ENCODE results near the gene SH2B2. TPM values are rescaled to one million over a fixed set of nuclear protein-coding genes. Genes with fewer than 3 reads are reported as not detected.
"Not testable (repeated sequence)": the region's sequence is repeated elsewhere in the genome, so short reads cannot be mapped to it uniquely, and the experiment has no call there.

The SH2B2 gene
- total RNA-seq, 4 donors from 2014 or later = 2.4 to 10.8 (median 7.6) TPM

GRCh38 chr7:102346983-102347382 is 60.3 kb downstream of the SH2B2 start:
- not testable (repeated sequence) for H3K36me3 ChIP-seq; DNase-seq (ENCODE audit: low spot score in 2 of 2); H3K4me3 ChIP-seq; H3K27ac ChIP-seq; H3K4me1 ChIP-seq; H3K9me3 ChIP-seq; H3K27me3 ChIP-seq
- 67 to 77% methylated on average over 2 to 3 of the region's 6 CpGs for WGBS, 2 donors

GRCh38 chr7:102356344-102356743 is 69.7 kb downstream of the SH2B2 start, which contains the start of gene SPDYE6:
SPDYE6 (minus strand) TSS chr7:102356444; CDS start chr7:102356023, 421 bp downstream.
- H3K36me3 ChIP-seq; H3K4me1 ChIP-seq; DNase-seq (ENCODE audit: low spot score in 2 of 2); H3K27ac ChIP-seq; H3K4me3 ChIP-seq; H3K27me3 ChIP-seq; H3K9me3 ChIP-seq: not testable (repeated sequence)
- no CpG with 5 or more reads among the region's 6 CpGs for WGBS, 2 donors

DNA sequence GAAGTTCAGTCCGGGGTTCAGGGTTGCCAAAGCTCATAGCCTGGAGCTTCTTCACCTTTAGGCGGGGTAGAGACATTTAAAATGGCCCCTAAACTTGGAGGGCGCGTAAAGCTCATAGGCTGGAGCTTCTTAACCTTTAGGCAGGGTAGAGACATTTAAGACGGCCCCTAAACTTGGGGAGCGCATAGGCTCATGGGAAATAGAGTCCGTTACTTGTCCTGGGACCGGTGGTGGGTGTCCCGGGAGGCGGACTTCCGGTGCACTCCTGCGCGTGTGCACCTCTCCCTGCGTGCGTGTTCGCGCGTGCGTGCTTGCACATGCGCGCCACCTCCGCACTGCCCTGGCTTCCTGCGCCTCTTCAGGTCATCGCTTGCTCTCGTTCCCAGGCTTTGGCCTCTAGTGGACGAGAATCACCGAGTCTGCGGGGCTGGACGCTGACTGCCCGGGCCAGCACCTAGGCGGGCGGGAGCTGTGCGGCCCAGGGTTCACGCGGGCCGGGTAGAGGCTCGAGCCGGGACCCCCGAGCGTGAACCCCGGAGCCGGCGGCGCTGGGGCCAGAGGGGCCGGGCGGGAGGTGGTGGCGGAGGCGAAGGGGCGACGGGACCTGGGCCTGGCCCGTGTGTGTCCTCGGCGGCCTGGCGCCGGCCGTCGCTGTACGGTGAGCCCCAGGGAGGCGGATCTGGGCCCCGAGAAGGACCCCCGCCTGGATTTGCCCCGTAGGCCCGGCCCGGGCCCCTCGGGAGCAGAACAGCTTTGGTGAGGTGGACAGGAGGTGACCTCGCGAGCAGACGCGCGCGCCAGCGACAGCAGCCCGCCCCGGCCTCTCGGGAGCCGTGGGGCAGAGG is 77.1 kb downstream of the SH2B2 start:
- not testable (repeated sequence) for H3K9me3 ChIP-seq, H3K36me3 ChIP-seq, H3K4me1 ChIP-seq, H3K27me3 ChIP-seq
- Histone ChIP-seq H3K27ac (peak overlapping the region; percentile 82 to 96 (median 84)), H3K4me3 (peak overlapping the region; percentile 66 to 90 (median 84))
- DNase-seq (ENCODE audit: low spot score in 2 of 2) = peak; percentile 87 to 92
- TF ChIP-seq POLR2A (IDR thresholded peaks at IDR 0.05) (peak; percentile 31 to 70), EP300 (IDR thresholded peaks at IDR 0.05) (peak; percentile 78 to 88)
- TF ChIP-seq, protein P1, sequence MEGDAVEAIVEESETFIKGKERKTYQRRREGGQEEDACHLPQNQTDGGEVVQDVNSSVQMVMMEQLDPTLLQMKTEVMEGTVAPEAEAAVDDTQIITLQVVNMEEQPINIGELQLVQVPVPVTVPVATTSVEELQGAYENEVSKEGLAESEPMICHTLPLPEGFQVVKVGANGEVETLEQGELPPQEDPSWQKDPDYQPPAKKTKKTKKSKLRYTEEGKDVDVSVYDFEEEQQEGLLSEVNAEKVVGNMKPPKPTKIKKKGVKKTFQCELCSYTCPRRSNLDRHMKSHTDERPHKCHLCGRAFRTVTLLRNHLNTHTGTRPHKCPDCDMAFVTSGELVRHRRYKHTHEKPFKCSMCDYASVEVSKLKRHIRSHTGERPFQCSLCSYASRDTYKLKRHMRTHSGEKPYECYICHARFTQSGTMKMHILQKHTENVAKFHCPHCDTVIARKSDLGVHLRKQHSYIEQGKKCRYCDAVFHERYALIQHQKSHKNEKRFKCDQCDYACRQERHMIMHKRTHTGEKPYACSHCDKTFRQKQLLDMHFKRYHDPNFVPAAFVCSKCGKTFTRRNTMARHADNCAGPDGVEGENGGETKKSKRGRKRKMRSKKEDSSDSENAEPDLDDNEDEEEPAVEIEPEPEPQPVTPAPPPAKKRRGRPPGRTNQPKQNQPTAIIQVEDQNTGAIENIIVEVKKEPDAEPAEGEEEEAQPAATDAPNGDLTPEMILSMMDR (IDR thresholded peaks at IDR 0.05) = peak in 3 of 5 experiments; percentile 13 to 60 (median 48)
- WGBS, 2 donors = 1% methylated on average over 21 to 28 of the region's 76 CpGs

- Histone ChIP-seq H3K27ac (peak overlapping the region; percentile 82 to 96 (median 84)), H3K4me3 (peak overlapping the region; percentile 66 to 90 (median 84))
- not testable (repeated sequence) for H3K4me1 ChIP-seq; H3K9me3 ChIP-seq; H3K27me3 ChIP-seq; DNase-seq (ENCODE audit: low spot score in 2 of 2); H3K36me3 ChIP-seq
- WGBS, 2 donors = 1% methylated on average over 16 to 20 of the region's 20 CpGs
Observed at GRCh38 chr7:102364394-102364886, 77.8 kb downstream of the SH2B2 start.

DNA sequence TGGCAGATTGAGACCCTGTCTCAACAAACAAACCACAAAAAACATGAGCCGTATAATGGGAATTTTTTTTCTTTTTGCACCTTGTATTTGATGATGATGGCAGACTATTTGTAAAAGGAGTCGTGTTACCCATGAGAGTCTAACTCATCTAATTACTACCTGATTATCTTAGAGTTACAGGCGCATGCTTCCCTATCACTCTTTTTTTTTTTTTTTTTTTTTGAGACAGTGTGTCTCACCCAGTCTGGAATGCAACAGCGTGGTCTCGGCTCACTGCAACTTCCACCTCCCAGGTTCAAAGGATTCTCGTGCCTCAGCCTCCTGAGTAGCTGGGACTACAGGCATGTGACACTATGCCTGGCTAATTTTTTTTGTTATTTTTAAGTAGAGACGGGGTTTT is 78.7 kb downstream of the SH2B2 start:
- H3K9me3 ChIP-seq; H3K4me3 ChIP-seq; H3K4me1 ChIP-seq; DNase-seq (ENCODE audit: low spot score in 2 of 2); H3K27ac ChIP-seq; H3K27me3 ChIP-seq: not testable (repeated sequence)
- WGBS, 2 donors = 72 to 79% methylated on average over 7 of the region's 7 CpGs
- peaks cover 0 to 12% (median 0%) of the 10 kb centered on the region in 3 donors for H3K36me3 ChIP-seq

- not testable (repeated sequence) for H3K27ac ChIP-seq; H3K4me3 ChIP-seq; H3K4me1 ChIP-seq; DNase-seq (ENCODE audit: low spot score in 2 of 2); H3K9me3 ChIP-seq; H3K27me3 ChIP-seq
- peaks cover 0 to 15% (median 0%) of the 10 kb centered on the region in 3 donors for H3K36me3 ChIP-seq
Observed at GRCh38 chr7:102370038-102370437, 83.4 kb downstream of the SH2B2 start.

Small RNA genes within 50 kb of the gene (small RNA-seq; reads per million reads assigned to genes)
- gene AC005088.1 (not detected), gene MIR4285 (not detected), gene RF00019 (not detected)

Other genes with a start within 250 kb of the SH2B2 start
- gene SPDYE6, start 69.6 kb downstream of the SH2B2 start, total RNA-seq = not detected
- gene PRKRIP1, start 109.5 kb downstream of the SH2B2 start, total RNA-seq = 10 to 100 TPM; 34.7 to 62.1 (median 48.5) TPM
- gene ORAI2, start 146.7 kb downstream of the SH2B2 start, total RNA-seq = 10 to 100 TPM in 1 of 4 donors, 1 to 10 TPM in 3; 4.4 to 18.6 (median 7.7) TPM
- 10 to 100 TPM; 17.4 to 21.0 (median 19.1) TPM for gene ALKBH4, start 178.0 kb downstream of the SH2B2 start, total RNA-seq
- gene LRWD1, start 178.1 kb downstream of the SH2B2 start, total RNA-seq = 10 to 100 TPM; 14.6 to 41.4 (median 28.2) TPM
- 10 to 100 TPM in 3 of 4 donors, 1 to 10 TPM in 1; 9.6 to 24.0 (median 18.9) TPM for gene POLR2J, start 192.1 kb downstream of the SH2B2 start, total RNA-seq
- gene RASA4B, start 230.9 kb downstream of the SH2B2 start, total RNA-seq = 10 to 100 TPM; 10.5 to 56.1 (median 32.3) TPM

Data from tibial nerve (tissue), 4 donors.